ENCODE results near the gene MS4A13. TPM values are rescaled to one million over a fixed set of nuclear protein-coding genes. Genes with fewer than 3 reads are reported as not detected.
"Not testable (repeated sequence)": the region's sequence is repeated elsewhere in the genome, so short reads cannot be mapped to it uniquely, and the experiment has no call there.

Gene MS4A13
- total RNA-seq, 2 donors from 2014 or later = not detected

- not testable (repeated sequence) for H3K36me3 Mint-ChIP-seq; ATAC-seq; H3K4me3 Mint-ChIP-seq; DNase-seq (ENCODE audit: low spot score); H3K9me3 Mint-ChIP-seq; H3K4me1 Mint-ChIP-seq (ENCODE audit: low read depth in 2 of 2); H3K27ac Mint-ChIP-seq
- peaks cover 26 to 45% of the 10 kb centered on the region in 2 donors for H3K27me3 Mint-ChIP-seq
Observed at GRCh38 chr11:60509609-60510008, 5.6 kb upstream of the MS4A13 start.

GRCh38 chr11:60510209-60510608 lies 5.0 kb upstream of the MS4A13 start:
- ATAC-seq; H3K4me3 Mint-ChIP-seq; DNase-seq (ENCODE audit: low spot score); H3K36me3 Mint-ChIP-seq; H3K27ac Mint-ChIP-seq; H3K9me3 Mint-ChIP-seq; H3K4me1 Mint-ChIP-seq (ENCODE audit: low read depth in 2 of 2): not testable (repeated sequence)
- H3K27me3 Mint-ChIP-seq = peaks cover 23 to 40% of the 10 kb centered on the region in 2 donors

- H3K27ac Mint-ChIP-seq = no peak overlapping the region
- H3K27me3 Mint-ChIP-seq = peaks cover 26 to 39% of the 10 kb centered on the region in 2 donors
- no peak for ATAC-seq
- H3K4me3 Mint-ChIP-seq = no peak overlapping the region
- no peaks in the 10 kb centered on the region for H3K36me3 Mint-ChIP-seq
- H3K4me1 Mint-ChIP-seq (ENCODE audit: low read depth in 2 of 2) = no peaks in the 10 kb centered on the region
- DNase-seq (ENCODE audit: low spot score) = no peak
- no peaks in the 10 kb centered on the region for H3K9me3 Mint-ChIP-seq
Observed at GRCh38 chr11:60511393-60511792, 3.8 kb upstream of the MS4A13 start.

- no peaks in the 10 kb centered on the region for H3K36me3 Mint-ChIP-seq
- DNase-seq (ENCODE audit: low spot score) (no peak), ATAC-seq (no peak)
- H3K27ac Mint-ChIP-seq = no peak overlapping the region
- H3K27me3 Mint-ChIP-seq = peaks cover 19 to 26% of the 10 kb centered on the region in 2 donors
- H3K4me1 Mint-ChIP-seq (ENCODE audit: low read depth in 2 of 2) = no peaks in the 10 kb centered on the region
- no peaks in the 10 kb centered on the region for H3K9me3 Mint-ChIP-seq
- H3K4me3 Mint-ChIP-seq = no peak overlapping the region
Observed at GRCh38 chr11:60512651-60513225, 2.5 kb upstream of the MS4A13 start.

- H3K9me3 Mint-ChIP-seq = no peaks in the 10 kb centered on the region
- H3K36me3 Mint-ChIP-seq = no peaks in the 10 kb centered on the region
- no peak overlapping the region for H3K27ac Mint-ChIP-seq
- peaks cover 22 to 28% of the 10 kb centered on the region in 2 donors for H3K27me3 Mint-ChIP-seq
- no peak overlapping the region for H3K4me3 Mint-ChIP-seq
- no peaks in the 10 kb centered on the region for H3K4me1 Mint-ChIP-seq (ENCODE audit: low read depth in 2 of 2)
- ATAC-seq = no peak
- no peak for DNase-seq (ENCODE audit: low spot score)
Observed at GRCh38 chr11:60513496-60514460, 1.4 kb upstream of the MS4A13 start.

GRCh38 chr11:60528465-60528864 lies 13.3 kb downstream of the MS4A13 start:
- Mint-ChIP-seq H3K36me3 (no peaks in the 10 kb centered on the region), H3K4me3 (no peak overlapping the region), H3K9me3 (no peaks in the 10 kb centered on the region), H3K27ac (no peak overlapping the region), H3K27me3 (peaks cover 11 to 41% of the 10 kb centered on the region in 2 donors), H3K4me1 (ENCODE audit: low read depth in 2 of 2) (no peaks in the 10 kb centered on the region)
- no peak for DNase-seq (ENCODE audit: low spot score)
- ATAC-seq = no peak

GRCh38 chr11:60528934-60529333 lies 13.7 kb downstream of the MS4A13 start:
- no peak for DNase-seq (ENCODE audit: low spot score)
- H3K27ac Mint-ChIP-seq = no peak overlapping the region
- ATAC-seq = no peak
- H3K36me3 Mint-ChIP-seq = no peaks in the 10 kb centered on the region
- H3K9me3 Mint-ChIP-seq = no peaks in the 10 kb centered on the region
- no peak overlapping the region for H3K4me3 Mint-ChIP-seq
- no peaks in the 10 kb centered on the region for H3K4me1 Mint-ChIP-seq (ENCODE audit: low read depth in 2 of 2)
- peaks cover 11 to 41% of the 10 kb centered on the region in 2 donors for H3K27me3 Mint-ChIP-seq

GRCh38 chr11:60530454-60531100 lies 15.4 kb downstream of the MS4A13 start:
- ATAC-seq (no peak), DNase-seq (ENCODE audit: low spot score) (no peak)
- Mint-ChIP-seq H3K4me3 (no peak overlapping the region), H3K4me1 (ENCODE audit: low read depth in 2 of 2) (no peaks in the 10 kb centered on the region), H3K36me3 (no peaks in the 10 kb centered on the region), H3K9me3 (no peaks in the 10 kb centered on the region), H3K27ac (no peak overlapping the region), H3K27me3 (peaks cover 11 to 39% of the 10 kb centered on the region in 2 donors)

- H3K4me1 Mint-ChIP-seq (ENCODE audit: low read depth in 2 of 2); ATAC-seq; H3K27ac Mint-ChIP-seq; H3K4me3 Mint-ChIP-seq; DNase-seq (ENCODE audit: low spot score); H3K36me3 Mint-ChIP-seq; H3K9me3 Mint-ChIP-seq: not testable (repeated sequence)
- peaks cover 8 to 25% of the 10 kb centered on the region in 2 donors for H3K27me3 Mint-ChIP-seq
Observed at GRCh38 chr11:60532383-60532782, 17.2 kb downstream of the MS4A13 start.

GRCh38 chr11:60538627-60539026 lies 23.4 kb downstream of the MS4A13 start:
- not testable (repeated sequence) for H3K4me3 Mint-ChIP-seq; H3K9me3 Mint-ChIP-seq; DNase-seq (ENCODE audit: low spot score); H3K4me1 Mint-ChIP-seq (ENCODE audit: low read depth in 2 of 2); H3K27ac Mint-ChIP-seq; ATAC-seq; H3K36me3 Mint-ChIP-seq
- peaks cover 4 to 19% of the 10 kb centered on the region in 2 donors for H3K27me3 Mint-ChIP-seq

- DNase-seq (ENCODE audit: low spot score) (no peak), ATAC-seq (no peak)
- Mint-ChIP-seq H3K27ac (no peak overlapping the region), H3K27me3 (peaks cover 9 to 49% of the 10 kb centered on the region in 2 donors), H3K36me3 (no peaks in the 10 kb centered on the region), H3K9me3 (peaks cover 2% of the 10 kb centered on the region), H3K4me3 (no peak overlapping the region), H3K4me1 (ENCODE audit: low read depth in 2 of 2) (no peaks in the 10 kb centered on the region)
Observed at GRCh38 chr11:60544077-60544476, 28.9 kb downstream of the MS4A13 start.

- H3K4me3 Mint-ChIP-seq = no peak overlapping the region
- DNase-seq (ENCODE audit: low spot score) (no peak), ATAC-seq (no peak)
- H3K36me3 Mint-ChIP-seq = peaks cover 12% of the 10 kb centered on the region
- peaks cover 18% of the 10 kb centered on the region for H3K9me3 Mint-ChIP-seq
- H3K27me3 Mint-ChIP-seq = peaks cover 10 to 13% of the 10 kb centered on the region in 2 donors
- no peak overlapping the region for H3K27ac Mint-ChIP-seq
- no peaks in the 10 kb centered on the region for H3K4me1 Mint-ChIP-seq (ENCODE audit: low read depth in 2 of 2)
Observed at GRCh38 chr11:60561254-60561653, 46.1 kb downstream of the MS4A13 start.

GRCh38 chr11:60563553-60564235 lies 48.5 kb downstream of the MS4A13 start:
- DNase-seq (ENCODE audit: low spot score) (no peak), ATAC-seq (no peak)
- H3K36me3 Mint-ChIP-seq = peaks cover 5% of the 10 kb centered on the region
- no peak overlapping the region for H3K4me3 Mint-ChIP-seq
- peaks cover 10% of the 10 kb centered on the region in 2 donors for H3K27me3 Mint-ChIP-seq
- H3K4me1 Mint-ChIP-seq (ENCODE audit: low read depth in 2 of 2) = no peaks in the 10 kb centered on the region
- no peak overlapping the region for H3K27ac Mint-ChIP-seq
- H3K9me3 Mint-ChIP-seq = peaks cover 12% of the 10 kb centered on the region

All from natural killer cell treated with Interleukin-12 subunit alpha and Interleukin-12 subunit beta and Interleukin-15 and Interleukin-18, amount 100 ng/mL, for 72 hours (primary cell).